ENCODE results near the gene CITED1. TPM values are rescaled to one million over a fixed set of nuclear protein-coding genes. Genes with fewer than 3 reads are reported as not detected.

Gene CITED1
- total RNA-seq, 6 experiments from 2014 or later: not detected

DNA sequence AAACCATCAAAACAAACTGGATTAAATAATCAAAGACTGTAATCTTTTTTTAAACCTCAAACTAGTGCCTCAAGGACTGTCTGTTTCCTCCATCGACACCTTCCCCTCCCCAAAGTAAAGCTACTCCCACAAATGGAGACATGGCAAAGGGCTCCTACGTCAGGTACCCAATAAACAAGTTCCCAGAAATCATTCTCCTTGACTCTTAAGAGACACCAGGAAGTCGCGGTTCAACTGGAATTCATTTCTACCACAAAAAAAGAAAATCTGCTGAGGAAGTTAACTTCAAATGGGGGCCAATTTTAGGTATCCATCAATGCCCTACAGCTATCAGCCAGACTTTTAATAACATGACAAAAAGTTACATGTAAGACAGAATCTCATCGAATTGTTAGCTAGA, 31.2 kb downstream of the CITED1 start:
- DNase-seq (no peak), ATAC-seq (no peak)
- no peaks in the 10 kb centered on the region for H3K27me3 ChIP-seq
- WGBS (ENCODE audit: insufficient coverage, low coverage, low lambda C conversion rate, missing lambda C conversion rate): 78% methylated on average over 5 of the region's 5 CpGs
- peaks cover 15 to 58% (median 40%) of the 10 kb centered on the region in 4 donors for H3K36me3 ChIP-seq
- no peaks in the 10 kb centered on the region for H3K9me3 ChIP-seq
- H3K27ac ChIP-seq: no peak overlapping the region
- TF ChIP-seq, protein P1, sequence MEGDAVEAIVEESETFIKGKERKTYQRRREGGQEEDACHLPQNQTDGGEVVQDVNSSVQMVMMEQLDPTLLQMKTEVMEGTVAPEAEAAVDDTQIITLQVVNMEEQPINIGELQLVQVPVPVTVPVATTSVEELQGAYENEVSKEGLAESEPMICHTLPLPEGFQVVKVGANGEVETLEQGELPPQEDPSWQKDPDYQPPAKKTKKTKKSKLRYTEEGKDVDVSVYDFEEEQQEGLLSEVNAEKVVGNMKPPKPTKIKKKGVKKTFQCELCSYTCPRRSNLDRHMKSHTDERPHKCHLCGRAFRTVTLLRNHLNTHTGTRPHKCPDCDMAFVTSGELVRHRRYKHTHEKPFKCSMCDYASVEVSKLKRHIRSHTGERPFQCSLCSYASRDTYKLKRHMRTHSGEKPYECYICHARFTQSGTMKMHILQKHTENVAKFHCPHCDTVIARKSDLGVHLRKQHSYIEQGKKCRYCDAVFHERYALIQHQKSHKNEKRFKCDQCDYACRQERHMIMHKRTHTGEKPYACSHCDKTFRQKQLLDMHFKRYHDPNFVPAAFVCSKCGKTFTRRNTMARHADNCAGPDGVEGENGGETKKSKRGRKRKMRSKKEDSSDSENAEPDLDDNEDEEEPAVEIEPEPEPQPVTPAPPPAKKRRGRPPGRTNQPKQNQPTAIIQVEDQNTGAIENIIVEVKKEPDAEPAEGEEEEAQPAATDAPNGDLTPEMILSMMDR (IDR thresholded peaks at IDR 0.05): no peak
- no peak for TF ChIP-seq POLR2A (IDR thresholded peaks at IDR 0.05)
- no peak overlapping the region for H3K4me3 ChIP-seq
- H3K4me1 ChIP-seq: peaks cover 0 to 7% (median 3%) of the 10 kb centered on the region in 4 donors
- intact Hi-C loops (cut with DNase I): no loop called here

DNA sequence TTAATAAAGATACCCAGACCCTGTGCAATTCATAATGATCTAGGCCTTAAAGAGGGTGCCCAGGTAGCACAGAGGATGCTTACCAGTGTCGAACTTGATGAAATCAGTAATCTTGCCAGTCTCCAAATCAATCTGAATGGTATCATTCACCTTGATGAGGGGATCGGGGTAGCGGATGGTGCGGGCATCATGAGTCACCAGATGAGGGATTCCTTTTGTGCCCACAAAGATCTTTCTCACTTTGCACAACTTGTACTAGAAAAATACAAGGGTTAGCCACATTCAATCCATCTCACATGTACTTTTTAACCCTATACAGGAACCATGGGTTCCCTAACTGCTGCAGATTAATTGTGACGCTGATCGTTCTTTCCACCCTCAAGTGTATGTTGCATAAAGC, 32.0 kb downstream of the CITED1 start:
- no peak for ATAC-seq

DNA sequence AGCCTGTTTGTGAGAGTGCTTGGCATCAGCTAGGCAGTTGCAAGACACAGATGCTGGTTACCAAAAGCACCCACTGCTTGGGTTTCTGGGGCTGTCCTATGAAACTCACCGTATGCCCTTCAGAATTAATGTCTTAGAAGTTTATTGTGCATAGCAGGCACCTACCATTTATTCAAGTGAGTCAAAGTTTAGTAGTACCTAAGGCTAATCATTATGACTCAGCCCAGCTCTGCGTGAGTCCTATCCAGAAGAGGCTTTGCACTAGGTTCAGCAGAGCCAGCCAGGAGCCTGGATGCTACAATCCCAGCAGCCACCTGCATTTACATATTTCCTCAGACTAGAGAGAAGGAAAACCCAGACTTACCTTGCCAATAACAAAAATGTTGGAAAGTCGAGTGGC, 32.8 kb downstream of the CITED1 start:
- TF ChIP-seq, protein P1 (IDR thresholded peaks at IDR 0.05): no peak
- TF ChIP-seq POLR2A (IDR thresholded peaks at IDR 0.05): no peak
- WGBS (ENCODE audit: insufficient coverage, low coverage, low lambda C conversion rate, missing lambda C conversion rate): 69% methylated on average over 3 of the region's 3 CpGs
- peaks cover 0 to 7% (median 3%) of the 10 kb centered on the region in 4 donors for H3K4me1 ChIP-seq
- no peaks in the 10 kb centered on the region for H3K27me3 ChIP-seq
- H3K9me3 ChIP-seq: no peaks in the 10 kb centered on the region
- no peak overlapping the region for H3K27ac ChIP-seq
- ATAC-seq (no peak), DNase-seq (no peak)
- peaks cover 15 to 73% (median 47%) of the 10 kb centered on the region in 4 donors for H3K36me3 ChIP-seq
- intact Hi-C loops (cut with DNase I): no loop called here
- no peak overlapping the region for H3K4me3 ChIP-seq

More for the DNA sequence above, 32.0 kb downstream of the CITED1 start:
- intact Hi-C loops (cut with DNase I): no loop called here
- H3K27me3 ChIP-seq: no peaks in the 10 kb centered on the region
- H3K9me3 ChIP-seq: no peaks in the 10 kb centered on the region
- no peak for DNase-seq
- no peak overlapping the region for H3K4me3 ChIP-seq
- TF ChIP-seq POLR2A (IDR thresholded peaks at IDR 0.05): no peak
- peaks cover 0 to 7% (median 3%) of the 10 kb centered on the region in 4 donors for H3K4me1 ChIP-seq
- H3K27ac ChIP-seq: no peak overlapping the region
- H3K36me3 ChIP-seq: peaks cover 15 to 66% (median 43%) of the 10 kb centered on the region in 4 donors
- 100% methylated on average over 6 of the region's 6 CpGs for WGBS (ENCODE audit: insufficient coverage, low coverage, low lambda C conversion rate, missing lambda C conversion rate)

DNA sequence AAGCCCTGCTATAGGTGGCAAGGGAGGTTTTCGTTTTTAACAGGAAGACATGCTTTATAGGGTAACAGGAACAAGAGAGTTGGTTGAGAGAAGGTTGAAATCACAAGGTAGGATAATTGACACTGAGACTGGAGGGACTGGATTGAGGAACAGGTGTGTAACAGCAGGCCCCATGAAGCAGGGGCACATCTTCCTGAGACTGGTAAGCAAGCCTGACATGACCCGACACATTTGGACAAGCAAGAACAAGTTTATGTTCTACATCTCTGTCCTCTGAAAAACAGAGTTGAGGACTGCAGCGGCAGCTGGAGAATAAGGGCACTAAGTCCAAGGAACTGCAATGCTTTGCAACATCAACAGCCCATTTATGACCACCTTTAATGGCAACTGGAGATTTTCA, 33.9 kb downstream of the CITED1 start:
- DNase-seq (no peak), ATAC-seq (no peak)
- peaks cover 0 to 7% (median 3%) of the 10 kb centered on the region in 4 donors for H3K4me1 ChIP-seq
- WGBS (ENCODE audit: insufficient coverage, low coverage, low lambda C conversion rate, missing lambda C conversion rate): 91% methylated on average over 3 of the region's 3 CpGs
- no peak overlapping the region for H3K4me3 ChIP-seq
- TF ChIP-seq, protein P1 (IDR thresholded peaks at IDR 0.05): no peak
- TF ChIP-seq POLR2A (IDR thresholded peaks at IDR 0.05): no peak
- peaks cover 15 to 75% (median 49%) of the 10 kb centered on the region in 4 donors for H3K36me3 ChIP-seq
- intact Hi-C loops (cut with DNase I): no loop called here
- no peaks in the 10 kb centered on the region for H3K27me3 ChIP-seq
- no peak overlapping the region for H3K27ac ChIP-seq
- no peaks in the 10 kb centered on the region for H3K9me3 ChIP-seq

DNA sequence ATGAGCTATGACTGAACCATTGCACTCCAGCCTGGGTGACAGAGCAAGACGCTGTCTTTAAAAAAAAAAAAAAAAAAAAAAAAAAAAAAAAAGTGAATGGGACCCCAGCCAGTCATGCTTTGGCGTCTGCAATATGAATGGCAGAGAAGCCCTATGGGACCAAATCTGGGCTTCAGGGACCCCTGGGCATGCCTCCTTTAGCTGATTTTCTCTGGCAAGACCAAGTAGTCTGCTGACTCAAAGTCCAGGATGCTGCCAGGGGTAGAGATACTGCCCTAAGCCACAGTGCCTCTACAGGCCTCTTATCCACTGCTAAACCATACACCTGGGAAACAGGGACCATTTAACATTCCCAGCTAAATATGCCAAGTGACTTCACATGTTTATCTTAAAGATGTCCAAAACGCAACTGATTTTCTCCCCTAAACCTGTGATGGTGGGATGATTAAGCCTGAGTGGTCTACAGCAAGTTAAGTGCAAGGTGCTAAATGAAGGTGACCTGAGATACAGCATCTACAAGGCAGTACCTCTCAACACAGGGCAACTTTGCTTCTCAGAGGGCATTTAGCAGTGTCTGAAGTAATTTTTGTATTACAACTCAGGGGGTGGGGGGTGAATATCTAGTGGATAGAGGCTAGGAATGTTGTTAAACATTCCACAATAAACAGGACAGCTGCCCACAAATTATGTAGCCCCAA, 34.5 kb downstream of the CITED1 start:
- H3K27ac ChIP-seq: no peak overlapping the region
- peaks cover 0 to 7% (median 3%) of the 10 kb centered on the region in 4 donors for H3K4me1 ChIP-seq
- WGBS (ENCODE audit: insufficient coverage, low coverage, low lambda C conversion rate, missing lambda C conversion rate): 64% methylated on average over 2 of the region's 3 CpGs
- intact Hi-C loops (cut with DNase I): no loop called here
- DNase-seq (no peak), ATAC-seq (no peak)
- TF ChIP-seq, protein P1 (IDR thresholded peaks at IDR 0.05): no peak
- TF ChIP-seq POLR2A (IDR thresholded peaks at IDR 0.05): no peak
- peaks cover 15 to 75% (median 49%) of the 10 kb centered on the region in 4 donors for H3K36me3 ChIP-seq
- H3K4me3 ChIP-seq: no peak overlapping the region
- no peaks in the 10 kb centered on the region for H3K27me3 ChIP-seq
- no peaks in the 10 kb centered on the region for H3K9me3 ChIP-seq
